NCI-H1417 treated with DMSO at 0.1 percent for 48 hours (cell line): Measurements from ENCODE around the gene FAM186B.
A peak's percentile ranks its signal among the peaks of the same experiment; 100 is the strongest.
"Not testable (repeated sequence)": the region's sequence is repeated elsewhere in the genome, so short reads cannot be mapped to it uniquely, and the experiment has no call there.

Source experiments
- DNase-seq: peaks from one replicate; lab custom pipeline; 2025; lab: John Stamatoyannopoulos, UW

FAM186B gene

GRCh38 chr12:49635656-49636055, 30.2 kb upstream of the FAM186B start:
- no peak for DNase-seq

- DNase-seq = no peak
Measured at GRCh38 chr12:49635036-49635435, 29.6 kb upstream of the FAM186B start.

- DNase-seq = no peak
Measured at GRCh38 chr12:49633703-49634345, 28.4 kb upstream of the FAM186B start.

- DNase-seq = no peak
Measured at GRCh38 chr12:49632986-49633702, 27.7 kb upstream of the FAM186B start.

GRCh38 chr12:49632401-49632800, 27.0 kb upstream of the FAM186B start:
- DNase-seq = no peak

- DNase-seq = no peak
Measured at GRCh38 chr12:49631336-49631907, 26.0 kb upstream of the FAM186B start.

- DNase-seq = no peak
Measured at GRCh38 chr12:49627752-49628360, 22.4 kb upstream of the FAM186B start.

- no peak for DNase-seq
Measured at GRCh38 chr12:49626836-49627235, 21.4 kb upstream of the FAM186B start.

GRCh38 chr12:49626169-49626835, 20.9 kb upstream of the FAM186B start:
- no peak for DNase-seq

GRCh38 chr12:49624921-49625577, 19.6 kb upstream of the FAM186B start:
- no peak for DNase-seq

GRCh38 chr12:49623142-49623904, 17.9 kb upstream of the FAM186B start, which contains the start of gene PRPF40B:
PRPF40B (plus strand) TSS chr12:49623561; CDS start chr12:49623591, 30 bp downstream.
- DNase-seq = peak; percentile 52

GRCh38 chr12:49622501-49623141, 17.2 kb upstream of the FAM186B start:
- no peak for DNase-seq

- DNase-seq = no peak
Measured at GRCh38 chr12:49621651-49622500, 16.4 kb upstream of the FAM186B start.

- no peak for DNase-seq
Measured at GRCh38 chr12:49619286-49619685, 13.8 kb upstream of the FAM186B start.

GRCh38 chr12:49618576-49618975, 13.1 kb upstream of the FAM186B start:
- DNase-seq = no peak

GRCh38 chr12:49616533-49617219, 11.2 kb upstream of the FAM186B start:
- DNase-seq = no peak

GRCh38 chr12:49615725-49616124, 10.3 kb upstream of the FAM186B start:
- no peak for DNase-seq

- no peak for DNase-seq
Measured at GRCh38 chr12:49612210-49612609, 6.8 kb upstream of the FAM186B start.

GRCh38 chr12:49610785-49611184, 5.3 kb upstream of the FAM186B start:
- not testable (repeated sequence) for DNase-seq
